OCI-LY3 (cell line): Measurements from ENCODE around the gene ZBTB9.
"Not testable (repeated sequence)": the region's sequence is repeated elsewhere in the genome, so short reads cannot be mapped to it uniquely, and the experiment has no call there.

Source experiments
- H2AFZ ChIP-seq: fragments of 200-600, 300-600 bp; shearing (Covaris generic); 2 replicates; pipeline ENCODE4 v1.6.0; 2014; ENCODE audit warnings: antibody characterized with exemption, low read depth, low read length
- H3K27ac ChIP-seq: fragments of 200-600, 300-600 bp; sonication (generic); 2 replicates; pipeline ENCODE4 v1.5.1; 2014; ENCODE audit warnings: mild to moderate bottlenecking, low read length, moderate library complexity, mixed read lengths
- H3K27me3 ChIP-seq: fragments of 200-600, 300-600 bp; sonication (generic); 2 replicates; pipeline ENCODE4 v1.6.1; 2014; ENCODE audit warnings: low read depth, low read length, mixed read lengths
- H3K36me3 ChIP-seq: fragments of 200-600, 300-600 bp; sonication (generic); replicated peaks from 2 replicates; pipeline ENCODE3; 2014; ENCODE audit warnings: low read depth, low read length, mixed read lengths
- H3K4me1 ChIP-seq: fragments of 300-600, 200-600 bp; sonication (generic); 2 replicates; pipeline ENCODE4 v1.6.1; 2014; ENCODE audit warnings: low read length, mixed read lengths
- H3K4me2 ChIP-seq: fragments of 200-600, 300-600 bp; sonication (generic); 2 replicates; pipeline ENCODE4 v1.6.1; 2014; ENCODE audit warnings: low read length, mixed read lengths
- H3K4me3 ChIP-seq: fragments of 300-600, 200-600 bp; sonication (generic); 2 replicates; pipeline ENCODE4 v1.5.1; 2014; ENCODE audit warnings: antibody characterized with exemption, mild to moderate bottlenecking, low read length, moderate library complexity
- H3K79me2 ChIP-seq: fragments of 300-600, 200-600 bp; shearing (Covaris generic); 2 replicates; pipeline ENCODE4 v1.6.1; 2014; ENCODE audit warnings: mild to moderate bottlenecking, low read length, mixed read lengths
- H3K9ac ChIP-seq: fragments of 300-600, 200-600 bp; shearing (Covaris generic); 2 replicates; pipeline ENCODE4 v1.6.0; 2014; ENCODE audit warnings: mild to moderate bottlenecking, low read length, moderate library complexity
- H3K9me3 ChIP-seq: fragments of 200-600, 300-600 bp; shearing (Covaris generic); 2 replicates; pipeline ENCODE4 v1.6.1; 2014; ENCODE audit warnings: low read length, mixed read lengths; ENCODE audit not compliant: insufficient read depth
- H4K20me1 ChIP-seq: fragments of 200-600, 300-600 bp; sonication (generic); 2 replicates; pipeline ENCODE4 v1.6.1; 2016; ENCODE audit warnings: low read length, mixed read lengths; ENCODE audit not compliant: insufficient read depth
- EZH2phosphoT487 ChIP-seq: fragments of 200-600 bp; shearing (Covaris generic); IDR thresholded peaks from 2 replicates; pipeline ENCODE4 v1.6.1; 2018; ENCODE audit warnings: antibody characterized with exemption, mixed run types, low read depth
- TF ChIP-seq, protein P1 (sequence below): fragments of 200-600, 300-600 bp; sonication (generic); IDR thresholded peaks from 2 replicates; pipeline ENCODE4 v1.5.1; 2014; ENCODE audit warnings: antibody characterized with exemption, low read length, low read depth

ZBTB9 gene

DNA sequence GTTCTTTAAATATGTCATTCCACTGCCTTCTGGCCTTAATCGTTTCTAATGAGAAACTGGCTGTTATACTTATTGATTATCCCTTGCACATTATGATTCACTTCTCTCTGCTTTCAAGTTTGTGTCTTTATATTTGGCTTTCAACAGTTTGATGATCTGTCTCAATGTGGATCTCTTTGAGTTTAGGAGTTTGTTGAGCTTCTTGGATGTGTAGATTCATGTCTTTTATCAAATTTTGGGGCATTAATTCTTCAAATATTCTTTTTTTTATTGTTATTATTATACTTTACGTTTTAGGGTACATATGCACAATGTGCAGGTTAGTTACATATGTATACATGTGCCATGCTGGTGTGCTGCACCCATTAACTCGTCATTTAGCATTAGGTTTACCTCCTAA is 29.3 kb downstream of the ZBTB9 start:
- H3K36me3 ChIP-seq, result no peaks in the 10 kb centered on the region
- no peak overlapping the region for H2AFZ ChIP-seq
- TF ChIP-seq EZH2phosphoT487, result no peak
- TF ChIP-seq, protein P1, sequence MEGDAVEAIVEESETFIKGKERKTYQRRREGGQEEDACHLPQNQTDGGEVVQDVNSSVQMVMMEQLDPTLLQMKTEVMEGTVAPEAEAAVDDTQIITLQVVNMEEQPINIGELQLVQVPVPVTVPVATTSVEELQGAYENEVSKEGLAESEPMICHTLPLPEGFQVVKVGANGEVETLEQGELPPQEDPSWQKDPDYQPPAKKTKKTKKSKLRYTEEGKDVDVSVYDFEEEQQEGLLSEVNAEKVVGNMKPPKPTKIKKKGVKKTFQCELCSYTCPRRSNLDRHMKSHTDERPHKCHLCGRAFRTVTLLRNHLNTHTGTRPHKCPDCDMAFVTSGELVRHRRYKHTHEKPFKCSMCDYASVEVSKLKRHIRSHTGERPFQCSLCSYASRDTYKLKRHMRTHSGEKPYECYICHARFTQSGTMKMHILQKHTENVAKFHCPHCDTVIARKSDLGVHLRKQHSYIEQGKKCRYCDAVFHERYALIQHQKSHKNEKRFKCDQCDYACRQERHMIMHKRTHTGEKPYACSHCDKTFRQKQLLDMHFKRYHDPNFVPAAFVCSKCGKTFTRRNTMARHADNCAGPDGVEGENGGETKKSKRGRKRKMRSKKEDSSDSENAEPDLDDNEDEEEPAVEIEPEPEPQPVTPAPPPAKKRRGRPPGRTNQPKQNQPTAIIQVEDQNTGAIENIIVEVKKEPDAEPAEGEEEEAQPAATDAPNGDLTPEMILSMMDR, result no peak
- no peaks in the 10 kb centered on the region for H3K4me1 ChIP-seq
- H3K79me2 ChIP-seq, result no peaks in the 10 kb centered on the region
- H3K9ac ChIP-seq, result no peak overlapping the region
- no peak overlapping the region for H3K27ac ChIP-seq
- H3K4me2 ChIP-seq, result no peak overlapping the region
- H3K27me3 ChIP-seq, result no peaks in the 10 kb centered on the region
- no peaks in the 10 kb centered on the region for H4K20me1 ChIP-seq
- H3K9me3 ChIP-seq, result no peaks in the 10 kb centered on the region
- H3K4me3 ChIP-seq, result no peak overlapping the region

DNA sequence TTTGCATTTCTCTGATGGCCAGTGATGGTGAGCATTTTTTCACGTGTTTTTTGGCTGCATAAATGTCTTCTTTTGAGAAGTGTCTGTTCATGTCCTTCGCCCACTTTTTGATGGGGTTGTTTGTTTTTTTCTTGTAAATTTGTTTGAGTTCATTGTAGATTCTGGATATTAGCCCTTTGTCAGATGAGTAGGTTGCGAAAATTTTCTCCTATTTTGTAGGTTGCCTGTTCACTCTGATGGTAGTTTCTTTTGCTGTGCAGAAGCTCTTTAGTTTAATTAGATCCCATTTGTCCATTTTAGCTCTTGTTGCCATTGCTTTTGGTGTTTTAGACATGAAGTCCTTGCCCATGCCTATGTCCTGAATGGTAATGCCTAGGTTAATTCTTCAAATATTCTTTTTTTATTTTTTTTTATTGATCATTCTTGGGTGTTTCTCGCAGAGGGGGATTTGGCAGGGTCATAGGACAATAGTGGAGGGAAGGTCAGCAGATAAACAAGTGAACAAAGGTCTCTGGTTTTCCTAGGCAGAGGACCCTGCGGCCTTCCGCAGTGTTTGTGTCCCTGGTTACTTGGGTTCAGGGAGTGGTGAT is 30.4 kb downstream of the ZBTB9 start:
- not testable (repeated sequence) for H3K9me3 ChIP-seq, H4K20me1 ChIP-seq, H3K4me3 ChIP-seq, H3K4me1 ChIP-seq, H3K27ac ChIP-seq, H3K36me3 ChIP-seq, H3K4me2 ChIP-seq, H3K79me2 ChIP-seq, H2AFZ ChIP-seq, H3K27me3 ChIP-seq, H3K9ac ChIP-seq

DNA sequence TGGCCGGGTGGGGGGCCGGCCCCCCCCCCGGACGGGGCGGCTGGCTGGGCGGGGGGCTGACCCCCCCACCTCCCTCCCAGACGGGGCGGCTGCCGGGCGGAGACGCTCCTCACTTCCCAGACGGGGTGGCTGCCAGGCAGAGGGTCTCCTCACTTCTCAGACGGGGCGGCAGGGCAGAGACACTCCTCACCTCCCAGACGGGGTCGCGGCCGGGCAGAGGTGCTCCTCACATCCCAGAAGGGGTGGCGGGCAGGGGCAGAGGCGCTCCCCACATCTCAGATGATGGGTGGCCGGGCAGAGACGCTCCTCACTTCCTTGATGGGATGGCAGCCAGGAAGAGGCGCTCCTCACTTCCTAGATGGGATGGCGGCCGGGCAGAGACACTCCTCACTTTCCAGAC is 31.3 kb downstream of the ZBTB9 start:
- not testable (repeated sequence) for H3K27ac ChIP-seq, H2AFZ ChIP-seq, H3K4me1 ChIP-seq, H3K4me2 ChIP-seq, H3K4me3 ChIP-seq, H3K27me3 ChIP-seq, H4K20me1 ChIP-seq, H3K79me2 ChIP-seq, H3K9ac ChIP-seq, H3K36me3 ChIP-seq, H3K9me3 ChIP-seq

DNA sequence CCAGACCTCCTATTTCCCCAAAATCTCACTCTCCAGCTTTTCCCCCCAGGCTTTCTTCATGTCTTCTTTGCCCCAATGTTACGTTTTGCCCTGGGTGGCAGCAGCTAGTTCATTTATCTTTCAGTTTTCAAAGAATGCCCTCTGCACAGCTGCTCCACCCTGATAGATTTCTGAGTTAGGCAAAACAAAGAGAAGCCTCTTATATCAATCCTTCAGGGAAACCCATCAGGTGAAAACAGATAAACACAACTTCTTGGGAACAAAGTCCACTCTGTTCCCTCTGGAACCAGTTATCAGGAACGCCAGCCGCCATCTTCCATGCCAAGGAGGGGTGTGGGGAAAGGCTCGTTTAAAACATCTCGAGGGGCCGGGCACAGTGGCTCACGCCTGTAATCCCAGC is 34.0 kb downstream of the ZBTB9 start:
- no peaks in the 10 kb centered on the region for H3K9me3 ChIP-seq

DNA sequence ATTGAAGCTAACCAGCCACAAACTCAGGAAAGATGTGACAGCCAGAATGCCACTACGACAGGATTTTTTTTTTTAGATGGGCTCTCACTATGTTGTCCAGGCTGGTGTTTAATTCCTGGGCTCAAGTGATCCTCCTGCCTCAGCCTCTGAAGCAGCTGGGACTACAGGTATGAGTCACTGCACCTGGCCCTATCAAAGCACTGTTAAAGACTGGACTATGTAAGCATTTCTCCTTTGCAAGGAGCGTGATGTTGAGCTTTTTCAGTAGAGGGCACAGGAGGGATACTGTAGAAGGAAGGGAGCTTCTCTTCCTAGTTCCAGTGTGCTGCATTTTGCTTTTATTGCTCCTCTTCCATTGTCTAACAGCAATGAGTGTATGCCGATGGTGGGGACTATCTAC is 35.8 kb downstream of the ZBTB9 start:
- Histone ChIP-seq H2AFZ (no peak overlapping the region), H3K9ac (no peak overlapping the region), H3K27me3 (no peaks in the 10 kb centered on the region), H3K36me3 (no peaks in the 10 kb centered on the region), H3K27ac (no peak overlapping the region), H4K20me1 (no peaks in the 10 kb centered on the region), H3K4me2 (no peak overlapping the region), H3K4me1 (peaks cover 5% of the 10 kb centered on the region; the same call in 1 of the 2 replicates), H3K9me3 (no peaks in the 10 kb centered on the region), H3K79me2 (no peaks in the 10 kb centered on the region), H3K4me3 (no peak overlapping the region)
- TF ChIP-seq, protein P1, result 0 out of 2 replicates have a peak, but pooled peaks have one; percentile 7
- no peak for TF ChIP-seq EZH2phosphoT487

More for the DNA sequence above, 34.0 kb downstream of the ZBTB9 start:
- no peak overlapping the region for H2AFZ ChIP-seq
- H3K9ac ChIP-seq, result no peak overlapping the region
- H3K79me2 ChIP-seq, result no peaks in the 10 kb centered on the region
- H3K4me2 ChIP-seq, result no peak overlapping the region
- no peak overlapping the region for H3K27ac ChIP-seq
- H3K36me3 ChIP-seq, result no peaks in the 10 kb centered on the region
- H3K4me1 ChIP-seq, result peaks cover 5% of the 10 kb centered on the region; the same call in 1 of the 2 replicates
- no peaks in the 10 kb centered on the region for H4K20me1 ChIP-seq
- TF ChIP-seq EZH2phosphoT487, result no peak
- TF ChIP-seq, protein P1, result no peak
- no peaks in the 10 kb centered on the region for H3K27me3 ChIP-seq
- H3K4me3 ChIP-seq, result no peak overlapping the region
